HepG2 (cell line): Measurements from ENCODE around the gene MBD5. TPM values are rescaled to one million over a fixed set of nuclear protein-coding genes. Genes with fewer than 3 reads are reported as not detected.

ENCODE experiments used
- EHMT2 ChIP-seq: fragments of 200-600 bp; sonication (generic); IDR thresholded peaks from 2 replicates; pipeline ENCODE4 v1.7.0; 2017; ENCODE audit warnings: antibody characterized with exemption, low read depth, low read length, borderline replicate concordance
- FOXK1 ChIP-seq: sonication (generic); formaldehyde crosslinking; IDR thresholded peaks from 2 replicates; pipeline ENCODE4 v1.4.0; 2020; ENCODE audit warnings: low read depth, missing genetic modification reagents, borderline replicate concordance
- FOXK2 ChIP-seq: fragments of 450-650 bp; IDR thresholded peaks from 2 replicates; pipeline ENCODE4 v1.6.1; 2016
- KLF16 ChIP-seq, 2 experiments: sonication (generic) in 1 of 2; formaldehyde crosslinking in 1 of 2; IDR thresholded peaks; 2 replicates each; pipeline versions ENCODE4 v1.6.1 to v1.8.0; 2016 to 2023; ENCODE audit warnings: missing genetic modification reagents in 2 of 2, missing compliant biosample characterization in 1 of 2
- NFIB ChIP-seq: sonication (generic); formaldehyde crosslinking; IDR thresholded peaks from 2 replicates; pipeline ENCODE4 v1.9.0; 2021; ENCODE audit warnings: missing genetic modification reagents, mild to moderate bottlenecking, borderline replicate concordance
- POGZ ChIP-seq: sonication (generic); formaldehyde crosslinking; IDR thresholded peaks from 2 replicates; pipeline ENCODE4 v1.4.0; 2020; ENCODE audit warnings: mild to moderate bottlenecking, missing genetic modification reagents
- SMARCC2 ChIP-seq: fragments of 450-650 bp; IDR thresholded peaks from 2 replicates; pipeline ENCODE4 v1.6.1; 2017; ENCODE audit warnings: antibody characterized with exemption, mild to moderate bottlenecking
- SNRNP70 ChIP-seq: fragments of 200-400 bp; formaldehyde crosslinking; IDR thresholded peaks from 2 replicates; pipeline ENCODE4 v1.6.1; 2017; ENCODE audit warnings: mild to moderate bottlenecking, low read depth, low read length, moderate library complexity
- ZIK1 ChIP-seq: sonication (generic); formaldehyde crosslinking; IDR thresholded peaks from 2 replicates; pipeline ENCODE4 v1.5.0; 2020; ENCODE audit warnings: mild to moderate bottlenecking, low read depth, missing genetic modification reagents, borderline replicate concordance
- ZNF253 ChIP-seq: sonication (generic); formaldehyde crosslinking; IDR thresholded peaks from 2 replicates; pipeline ENCODE4 v1.8.0; 2022; ENCODE audit warnings: mild to moderate bottlenecking, missing genetic modification reagents, borderline replicate concordance
- ZNF552 ChIP-seq: sonication (generic); formaldehyde crosslinking; IDR thresholded peaks from 2 replicates; pipeline ENCODE4 v1.9.0; 2022; ENCODE audit warnings: missing genetic modification reagents, mild to moderate bottlenecking, borderline replicate concordance
- ZNF761 ChIP-seq: sonication (generic); formaldehyde crosslinking; conservative IDR thresholded peaks from 2 replicates; pipeline ENCODE4 v1.4.0; 2020; ENCODE audit warnings: mild to moderate bottlenecking, missing genetic modification reagents
- ZNF792 ChIP-seq: IDR thresholded peaks from 2 replicates; pipeline ENCODE4 v1.6.1; 2016
- polyA plus RNA-seq, 8 experiments: library from polyadenylated mRNA; depleted of rRNA in 3 of 8; stranded (reverse) in 7 of 8; unstranded in 1 of 8; fragments of >200 nt; fragmentation: Illumina TruSeq in 4 of 8; extraction: Trizol in 4 of 8; gene quantifications; 2 replicates each; pipeline versions ENCODE4 v1.2.1 to v1.2.3, GENCODE V29; 2011 to 2016; ENCODE audit warnings: low read depth in 4 of 8, missing spikeins in 1 of 8, mixed read lengths in 1 of 8; ENCODE audit not compliant: insufficient read depth in 1 of 8
- total RNA-seq, 5 experiments: library from RNA; depleted of rRNA; stranded (reverse); fragments of >200 nt; fragmentation: Illumina TruSeq; extraction: Trizol; gene quantifications; 2 replicates each; pipeline ENCODE4 v1.2.3, GENCODE V29; 2016; ENCODE audit warnings: low read depth in 1 of 5
- TF ChIP-seq, protein P1 (sequence below): sonication (generic); formaldehyde crosslinking; IDR thresholded peaks from 2 replicates; pipeline ENCODE4 v1.4.0; 2020; ENCODE audit warnings: low read depth, mild to moderate bottlenecking, missing genetic modification reagents
- TF ChIP-seq, protein P2 (sequence below): sonication (generic); formaldehyde crosslinking; IDR thresholded peaks from 2 replicates; pipeline ENCODE4 v1.8.0; 2022; ENCODE audit warnings: low read depth, missing genetic modification reagents
- TF ChIP-seq, protein P3 (sequence below): IDR thresholded peaks from 2 replicates; pipeline ENCODE4 v1.6.1; 2016; ENCODE audit warnings: low read depth
- TF ChIP-seq, protein P4 (sequence below): sonication (generic); formaldehyde crosslinking; IDR thresholded peaks from 2 replicates; pipeline ENCODE4 v1.4.0; 2020; ENCODE audit warnings: mild to moderate bottlenecking, missing genetic modification reagents
- TF ChIP-seq, protein P5 (sequence below): sonication (generic); formaldehyde crosslinking; IDR thresholded peaks from 2 replicates; pipeline ENCODE4 v1.8.0; 2022; ENCODE audit warnings: missing genetic modification reagents, low read depth, mild to moderate bottlenecking, borderline replicate concordance

Gene MBD5
- total and polyA plus RNA-seq, 2 of the 13 experiments (the other 11 are each of a cell fraction or from before 2014, with no cell fraction given) = 13.5 to 26.4 TPM

DNA sequence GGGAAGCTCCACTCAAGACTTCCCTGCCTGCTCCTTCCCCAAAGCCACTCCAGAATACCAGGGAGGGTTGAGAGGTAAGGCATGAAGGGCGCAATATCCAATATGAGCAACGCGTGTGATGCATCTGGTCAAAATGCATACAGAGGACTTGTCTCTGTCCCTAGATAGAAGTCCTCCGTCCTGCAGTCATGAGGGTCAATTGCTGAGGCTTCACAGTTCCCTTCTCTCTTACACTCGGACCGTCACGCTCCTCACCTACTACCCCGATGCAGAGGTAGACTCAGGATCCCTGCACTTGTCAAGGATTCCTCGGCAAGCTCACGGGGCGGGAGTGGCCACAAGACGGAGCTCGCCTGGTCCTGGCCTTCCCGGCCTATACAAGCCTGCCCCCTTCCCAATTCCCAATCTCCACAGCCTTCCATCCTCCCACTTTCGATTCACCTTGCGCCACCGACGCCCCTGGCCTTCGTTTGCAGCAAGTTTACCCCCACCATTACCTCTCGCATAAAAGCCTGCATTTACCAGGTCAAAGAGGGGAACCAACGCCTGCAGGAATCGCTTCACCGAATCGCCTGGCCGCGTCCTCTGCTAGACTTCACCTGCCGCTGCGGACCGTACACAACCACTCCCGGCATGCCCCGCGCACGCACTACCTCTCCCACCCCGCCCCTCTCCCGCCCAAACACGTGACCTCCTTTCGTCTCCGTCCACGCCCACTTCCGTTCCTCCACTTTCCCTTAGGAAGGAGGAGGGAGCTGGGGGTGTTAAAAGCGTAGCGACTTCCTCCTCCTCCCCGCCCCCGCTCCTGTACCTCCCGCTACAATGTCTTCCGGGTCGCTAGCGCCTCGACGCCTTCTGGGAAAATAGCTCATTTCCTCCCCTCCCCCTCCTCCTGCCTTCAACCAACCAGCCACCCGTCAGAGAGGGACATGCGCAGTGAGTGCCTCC lies 506 bp upstream of the MBD5 start, which contains the start of gene ORC4 (continued):
- TF ChIP-seq EHMT2 (peak; percentile 53; the same call in 1 of the 2 replicates), FOXK2 (peak; percentile 94), POGZ (CRISPR knock-in tag) (peak; percentile 98), NFIB (CRISPR knock-in tag) (no peak), ZNF552 (peak; percentile 60; the same call in 1 of the 2 replicates), ZIK1 (CRISPR knock-in tag) (peak; percentile 87; the same call in 1 of the 2 replicates), ZNF761 (peak; percentile 88; the same call in 1 of the 2 replicates), FOXK1 (CRISPR knock-in tag) (peak; percentile 76), ZNF792 (CRISPR knock-in tag) (no peak; the same call in 1 of the 2 replicates), ZNF253 (CRISPR knock-in tag) (peak; percentile 74; the same call in 1 of the 2 replicates), SNRNP70 (no peak), SMARCC2 (no peak), KLF16 (CRISPR knock-in tag; IDR thresholded peaks at IDR 0.05) (peak in 1 of 2 experiments; percentile 98; a peak in 2 of 4 replicates)
- TF ChIP-seq, protein P1, sequence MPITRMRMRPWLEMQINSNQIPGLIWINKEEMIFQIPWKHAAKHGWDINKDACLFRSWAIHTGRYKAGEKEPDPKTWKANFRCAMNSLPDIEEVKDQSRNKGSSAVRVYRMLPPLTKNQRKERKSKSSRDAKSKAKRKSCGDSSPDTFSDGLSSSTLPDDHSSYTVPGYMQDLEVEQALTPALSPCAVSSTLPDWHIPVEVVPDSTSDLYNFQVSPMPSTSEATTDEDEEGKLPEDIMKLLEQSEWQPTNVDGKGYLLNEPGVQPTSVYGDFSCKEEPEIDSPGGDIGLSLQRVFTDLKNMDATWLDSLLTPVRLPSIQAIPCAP (CRISPR knock-in tag) = 0 out of 2 replicates have a peak, but pooled peaks have one; percentile 45
- TF ChIP-seq, protein P2, sequence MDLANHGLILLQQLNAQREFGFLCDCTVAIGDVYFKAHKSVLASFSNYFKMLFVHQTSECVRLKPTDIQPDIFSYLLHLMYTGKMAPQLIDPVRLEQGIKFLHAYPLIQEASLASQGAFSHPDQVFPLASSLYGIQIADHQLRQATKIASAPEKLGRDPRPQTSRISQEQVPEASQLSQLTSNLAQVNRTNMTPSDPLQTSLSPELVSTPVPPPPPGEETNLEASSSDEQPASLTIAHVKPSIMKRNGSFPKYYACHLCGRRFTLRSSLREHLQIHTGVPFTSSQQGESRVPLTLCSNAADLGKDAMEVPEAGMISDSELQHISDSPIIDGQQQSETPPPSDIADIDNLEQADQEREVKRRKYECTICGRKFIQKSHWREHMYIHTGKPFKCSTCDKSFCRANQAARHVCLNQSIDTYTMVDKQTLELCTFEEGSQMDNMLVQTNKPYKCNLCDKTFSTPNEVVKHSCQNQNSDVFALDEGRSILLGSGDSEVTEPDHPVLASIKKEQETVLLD (CRISPR knock-in tag) = peak; percentile 87; the same call in 1 of the 2 replicates
- TF ChIP-seq, protein P3, sequence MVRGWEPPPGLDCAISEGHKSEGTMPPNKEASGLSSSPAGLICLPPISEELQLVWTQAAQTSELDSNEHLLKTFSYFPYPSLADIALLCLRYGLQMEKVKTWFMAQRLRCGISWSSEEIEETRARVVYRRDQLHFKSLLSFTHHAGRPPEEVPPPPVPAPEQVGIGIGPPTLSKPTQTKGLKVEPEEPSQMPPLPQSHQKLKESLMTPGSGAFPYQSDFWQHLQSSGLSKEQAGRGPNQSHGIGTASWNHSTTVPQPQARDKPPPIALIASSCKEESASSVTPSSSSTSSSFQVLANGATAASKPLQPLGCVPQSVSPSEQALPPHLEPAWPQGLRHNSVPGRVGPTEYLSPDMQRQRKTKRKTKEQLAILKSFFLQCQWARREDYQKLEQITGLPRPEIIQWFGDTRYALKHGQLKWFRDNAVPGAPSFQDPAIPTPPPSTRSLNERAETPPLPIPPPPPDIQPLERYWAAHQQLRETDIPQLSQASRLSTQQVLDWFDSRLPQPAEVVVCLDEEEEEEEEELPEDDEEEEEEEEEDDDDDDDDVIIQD (CRISPR knock-in tag) = peak; percentile 82
- TF ChIP-seq, protein P4, sequence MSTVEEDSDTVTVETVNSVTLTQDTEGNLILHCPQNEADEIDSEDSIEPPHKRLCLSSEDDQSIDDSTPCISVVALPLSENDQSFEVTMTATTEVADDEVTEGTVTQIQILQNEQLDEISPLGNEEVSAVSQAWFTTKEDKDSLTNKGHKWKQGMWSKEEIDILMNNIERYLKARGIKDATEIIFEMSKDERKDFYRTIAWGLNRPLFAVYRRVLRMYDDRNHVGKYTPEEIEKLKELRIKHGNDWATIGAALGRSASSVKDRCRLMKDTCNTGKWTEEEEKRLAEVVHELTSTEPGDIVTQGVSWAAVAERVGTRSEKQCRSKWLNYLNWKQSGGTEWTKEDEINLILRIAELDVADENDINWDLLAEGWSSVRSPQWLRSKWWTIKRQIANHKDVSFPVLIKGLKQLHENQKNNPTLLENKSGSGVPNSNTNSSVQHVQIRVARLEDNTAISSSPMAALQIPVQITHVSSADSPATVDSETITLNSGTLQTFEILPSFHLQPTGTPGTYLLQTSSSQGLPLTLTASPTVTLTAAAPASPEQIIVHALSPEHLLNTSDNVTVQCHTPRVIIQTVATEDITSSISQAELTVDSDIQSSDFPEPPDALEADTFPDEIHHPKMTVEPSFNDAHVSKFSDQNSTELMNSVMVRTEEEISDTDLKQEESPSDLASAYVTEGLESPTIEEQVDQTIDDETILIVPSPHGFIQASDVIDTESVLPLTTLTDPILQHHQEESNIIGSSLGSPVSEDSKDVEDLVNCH = peak; percentile 92
- TF ChIP-seq, protein P5, sequence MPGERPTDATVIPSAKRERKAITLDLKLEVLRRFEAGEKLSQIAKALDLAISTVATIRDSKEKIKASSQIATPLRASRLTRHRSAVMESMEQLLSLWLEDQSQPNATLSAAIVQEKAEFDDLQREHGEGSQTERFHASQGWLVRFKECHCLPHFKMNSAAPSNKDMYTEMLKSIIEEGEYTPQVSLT (CRISPR knock-in tag) = no peak; the same call in 1 of the 2 replicates
